Bronchial epithelial cell (primary cell): ENCODE results near the gene RANBP10. TPM values are rescaled to one million over a fixed set of nuclear protein-coding genes. Genes with fewer than 3 reads are reported as not detected.

ENCODE experiments used
- DNase-seq: peaks from one replicate; pipeline ENCODE4 v3.0.0-alpha.2; 2010; ENCODE audit warnings: low read depth
- FAIRE-seq: peaks from 2 replicates; lab custom pipeline; 2011; peaks lifted over from hg19 to GRCh38; lab: Jason Lieb, UNC
- H3K27me3 ChIP-seq: 2 replicates; pipeline ENCODE4 v1.5.1; 2011; ENCODE audit warnings: low read length; ENCODE audit not compliant: control insufficient read depth, insufficient read depth
- H3K36me3 ChIP-seq: 2 replicates; pipeline ENCODE4 v1.5.1; 2011; ENCODE audit warnings: low read length; ENCODE audit not compliant: control insufficient read depth, insufficient read depth
- H3K4me3 ChIP-seq: 2 replicates; pipeline ENCODE4 v1.5.1; 2011; ENCODE audit warnings: mild to moderate bottlenecking, low read depth, low read length, control low read depth
- CTCF ChIP-seq: IDR thresholded peaks from 2 replicates; pipeline ENCODE4 v1.5.1; 2011; ENCODE audit warnings: mild to moderate bottlenecking, moderate library complexity, low read length, control low read depth, inconsistent platforms; ENCODE audit not compliant: insufficient read depth, severe bottlenecking
- total RNA-seq: library from RNA; depleted of rRNA; stranded (reverse); fragments of >200 nt; gene quantifications from 2 replicates; pipeline ENCODE4 v1.2.1, GENCODE V29; 2014

RANBP10 gene
- total RNA-seq, 1 donor from 2014 or later, result 2.6 TPM

- no peak for FAIRE-seq
- no peak for TF ChIP-seq CTCF
- H3K4me3 ChIP-seq, result peak within 1 kb of the TSS; percentile 93
- peak; percentile 77 for DNase-seq
- H3K27me3 ChIP-seq, result no peaks in the 10 kb centered on the region
- peaks cover 5% of the 10 kb centered on the region for H3K36me3 ChIP-seq
Measured at GRCh38 chr16:67846320-67847063, 40.1 kb upstream of the RANBP10 start, which contains the start of gene NUTF2. TSS of gene NUTF2 (plus strand) at chr16:67846933. CDS start at chr16:67865131, 18,198 bp downstream.

- Histone ChIP-seq H3K36me3 (peaks cover 5% of the 10 kb centered on the region), H3K27me3 (no peaks in the 10 kb centered on the region), H3K4me3 (peak overlapping the region; percentile 93)
- FAIRE-seq (no peak), DNase-seq (no peak)
- no peak for TF ChIP-seq CTCF
Measured at GRCh38 chr16:67846063-67846319, 39.6 kb upstream of the RANBP10 start.

- DNase-seq (no peak), FAIRE-seq (no peak)
- H3K36me3 ChIP-seq, result peaks cover 4% of the 10 kb centered on the region
- TF ChIP-seq CTCF, result no peak
- no peaks in the 10 kb centered on the region for H3K27me3 ChIP-seq
- H3K4me3 ChIP-seq, result peak overlapping the region; percentile 93
Measured at GRCh38 chr16:67845291-67846062, 39.1 kb upstream of the RANBP10 start.

DNA sequence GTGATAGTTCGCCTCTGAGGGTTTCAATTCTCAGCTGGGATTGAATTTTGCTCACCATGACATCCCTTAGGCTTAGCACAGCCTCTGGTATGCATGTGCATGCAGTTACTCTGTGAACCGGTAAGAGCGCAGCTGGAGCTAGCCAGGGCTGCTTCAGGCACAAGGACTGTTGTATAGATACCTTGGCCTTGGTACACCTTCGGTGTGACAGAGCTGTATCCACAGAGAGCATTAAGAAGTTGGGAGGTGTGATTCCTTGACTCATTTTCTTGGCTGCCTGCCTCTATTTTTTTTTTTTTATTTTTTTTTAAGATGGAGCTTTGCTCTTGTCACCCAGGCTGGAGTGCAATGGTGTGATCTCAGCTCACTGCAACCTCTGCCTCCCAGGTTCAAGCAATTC lies 38.1 kb upstream of the RANBP10 start:
- no peaks in the 10 kb centered on the region for H3K27me3 ChIP-seq
- peak; percentile 16 for TF ChIP-seq CTCF
- FAIRE-seq (no peak), DNase-seq (peak; percentile 69)
- H3K4me3 ChIP-seq, result no peak overlapping the region
- H3K36me3 ChIP-seq, result peaks cover 3% of the 10 kb centered on the region

GRCh38 chr16:67843343-67843765 lies 37.0 kb upstream of the RANBP10 start:
- Histone ChIP-seq H3K4me3 (peak overlapping the region; percentile 75), H3K36me3 (peaks cover 3% of the 10 kb centered on the region), H3K27me3 (no peaks in the 10 kb centered on the region)
- no peak for DNase-seq
- FAIRE-seq, result no peak
- no peak for TF ChIP-seq CTCF
